NCI-H69 (cell line): ENCODE data around the gene ZFYVE28.

Experiments used
- DNase-seq: peaks from one replicate; lab custom pipeline; 2025; lab: John Stamatoyannopoulos, UW

Gene ZFYVE28

GRCh38 chr4:2428496-2429213 is 10.2 kb upstream of the ZFYVE28 start:
- no peak for DNase-seq

- DNase-seq, result no peak
These were observed 9.2 kb upstream of the ZFYVE28 start for GRCh38 chr4:2427383-2428334.

GRCh38 chr4:2426711-2427275 is 8.3 kb upstream of the ZFYVE28 start:
- no peak for DNase-seq

GRCh38 chr4:2426069-2426397 is 7.6 kb upstream of the ZFYVE28 start:
- no peak for DNase-seq

GRCh38 chr4:2425386-2426068 is 7.1 kb upstream of the ZFYVE28 start:
- no peak for DNase-seq

GRCh38 chr4:2424581-2424980 is 6.1 kb upstream of the ZFYVE28 start:
- no peak for DNase-seq

GRCh38 chr4:2423695-2424094 is 5.2 kb upstream of the ZFYVE28 start:
- no peak for DNase-seq

- no peak for DNase-seq
These were observed 4.6 kb upstream of the ZFYVE28 start for GRCh38 chr4:2423066-2423465.

- DNase-seq, result no peak
These were observed 3.5 kb upstream of the ZFYVE28 start for GRCh38 chr4:2421928-2422327.

GRCh38 chr4:2419814-2420213 is 1.4 kb upstream of the ZFYVE28 start:
- DNase-seq, result no peak

GRCh38 chr4:2418650-2419571 is 466 bp upstream of the ZFYVE28 start, which contains the start of gene CFAP99:
TSS of gene CFAP99 (plus strand) at chr4:2418955.
- peak; percentile 96 for DNase-seq

GRCh38 chr4:2417226-2417764 is 1.1 kb downstream of the ZFYVE28 start:
- DNase-seq, result peak; percentile 28

- DNase-seq, result peak; percentile 8
These were observed 1.8 kb downstream of the ZFYVE28 start for GRCh38 chr4:2416564-2417225.

GRCh38 chr4:2415881-2416563 is 2.4 kb downstream of the ZFYVE28 start:
- DNase-seq, result no peak

GRCh38 chr4:2415213-2415612 is 3.2 kb downstream of the ZFYVE28 start:
- no peak for DNase-seq

- DNase-seq, result no peak
These were observed 4.4 kb downstream of the ZFYVE28 start for GRCh38 chr4:2413821-2414610.

GRCh38 chr4:2412885-2413716 is 5.3 kb downstream of the ZFYVE28 start:
- peak; percentile 89 for DNase-seq

GRCh38 chr4:2412534-2412884 is 5.9 kb downstream of the ZFYVE28 start:
- DNase-seq, result peak; percentile 58
